ENCODE measurements around the gene IFNA5. TPM values are rescaled to one million over a fixed set of nuclear protein-coding genes. Genes with fewer than 3 reads are reported as not detected.

IFNA5 gene
- polyA plus RNA-seq, 3 donors: not detected

DNA sequence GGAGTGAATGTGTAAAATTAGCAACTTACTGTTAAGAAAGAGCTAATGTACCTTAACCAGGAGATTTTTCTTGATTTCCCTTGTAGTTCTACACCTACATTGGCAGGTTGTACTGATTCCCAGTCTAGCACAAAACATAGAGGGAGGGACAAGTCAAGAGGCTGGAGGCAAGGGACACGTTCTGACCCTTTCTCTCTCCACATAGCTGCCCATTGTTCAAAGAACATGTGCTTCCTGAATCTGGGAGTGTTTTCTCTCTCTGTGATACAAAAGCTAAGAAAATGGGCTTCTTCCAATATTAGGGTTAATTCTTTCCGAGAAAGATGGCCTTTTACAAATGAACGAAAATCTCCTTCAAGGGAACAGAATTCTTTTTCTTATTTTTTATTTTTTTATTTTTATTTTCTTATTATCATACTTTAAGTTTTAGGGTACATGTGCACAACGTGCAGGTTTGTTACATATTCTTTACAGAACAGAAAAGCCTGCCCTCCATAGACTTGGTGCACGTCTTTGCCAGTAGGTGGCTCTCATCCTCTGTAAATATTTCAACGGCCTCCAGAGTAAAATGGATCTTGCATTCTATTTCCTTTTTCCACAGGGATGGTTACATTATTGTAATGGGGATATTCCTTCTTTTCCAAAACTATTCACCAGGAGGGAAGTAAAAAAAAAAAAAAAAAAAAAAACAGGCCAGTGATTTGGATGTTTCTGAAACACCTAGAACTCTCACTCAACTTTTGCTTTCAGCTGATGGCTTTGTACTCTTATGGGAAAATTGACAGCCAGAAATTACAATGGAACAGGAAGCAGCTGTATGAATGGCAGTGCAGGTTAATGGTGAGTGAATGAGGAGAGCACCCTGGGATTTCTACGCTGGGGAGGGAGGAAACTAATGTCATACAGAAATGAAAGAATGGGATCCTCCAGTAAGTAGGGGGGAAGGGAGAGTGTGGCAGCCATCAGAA is 13.1 kb upstream of the IFNA5 start:
- Histone ChIP-seq H4K20me1 (ENCODE audit: insufficient read depth, low read length) (peaks cover 6% of the 10 kb centered on the region), H3K4me3 (replicated peaks in 1 of 3; ENCODE audit: low read depth in 2 of 3, low read length in 3 of 3) (no peak overlapping the region), H3K4me1 (ENCODE audit: control insufficient read depth in 1 of 2, insufficient read depth in 2 of 2, low read length in 2 of 2) (no peaks in the 10 kb centered on the region), H3K79me2 (ENCODE audit: insufficient read depth, low read length) (no peaks in the 10 kb centered on the region), H3K9me3 (replicated peaks in 1 of 2; ENCODE audit: control insufficient read depth in 1 of 2, insufficient read depth in 1 of 2, low read length in 2 of 2) (no peaks in the 10 kb centered on the region), H3K36me3 (replicated peaks in 1 of 2; ENCODE audit: control insufficient read depth in 1 of 2, insufficient read depth in 2 of 2, low read length in 2 of 2) (peaks cover 11 to 28% of the 10 kb centered on the region in 2 donors), H3K9ac (ENCODE audit: insufficient read depth, low read length, poor library complexity, severe bottlenecking) (no peak overlapping the region), H3K27me3 (ENCODE audit: control insufficient read depth in 2 of 2, insufficient read depth in 2 of 2, low read length in 2 of 2) (peaks cover 0 to 7% of the 10 kb centered on the region in 2 donors), H3K27ac (ENCODE audit: low read depth in 1 of 2, low read length in 2 of 2) (no peak overlapping the region), H2AFZ (ENCODE audit: insufficient read depth, low read depth, low read length, poor library complexity, severe bottlenecking) (no peak overlapping the region), H3K4me2 (replicated peaks; ENCODE audit: extremely low read depth, low read length, poor library complexity, severe bottlenecking) (no peak overlapping the region)
- DNase-seq: peak; percentile 8 to 36 (median 21)
- Mint-ChIP-seq H3K27me3 (ENCODE audit: low read depth in 3 of 3) (peaks cover 5 to 13% (median 6%) of the 10 kb centered on the region in 3 donors), H3K36me3 (peaks cover 22% of the 10 kb centered on the region in 2 donors), H3K9me3 (no peaks in the 10 kb centered on the region), H3K4me1 (peaks cover 8% of the 10 kb centered on the region), H3K4me3 (no peak overlapping the region), H3K27ac (no peak overlapping the region)
- WGBS (ENCODE audit: insufficient coverage): no CpG with 5 or more reads among the region's 7 CpGs
- intact Hi-C loops (cut with micrococcal nuclease): no loop called here
- TF ChIP-seq, protein P1, sequence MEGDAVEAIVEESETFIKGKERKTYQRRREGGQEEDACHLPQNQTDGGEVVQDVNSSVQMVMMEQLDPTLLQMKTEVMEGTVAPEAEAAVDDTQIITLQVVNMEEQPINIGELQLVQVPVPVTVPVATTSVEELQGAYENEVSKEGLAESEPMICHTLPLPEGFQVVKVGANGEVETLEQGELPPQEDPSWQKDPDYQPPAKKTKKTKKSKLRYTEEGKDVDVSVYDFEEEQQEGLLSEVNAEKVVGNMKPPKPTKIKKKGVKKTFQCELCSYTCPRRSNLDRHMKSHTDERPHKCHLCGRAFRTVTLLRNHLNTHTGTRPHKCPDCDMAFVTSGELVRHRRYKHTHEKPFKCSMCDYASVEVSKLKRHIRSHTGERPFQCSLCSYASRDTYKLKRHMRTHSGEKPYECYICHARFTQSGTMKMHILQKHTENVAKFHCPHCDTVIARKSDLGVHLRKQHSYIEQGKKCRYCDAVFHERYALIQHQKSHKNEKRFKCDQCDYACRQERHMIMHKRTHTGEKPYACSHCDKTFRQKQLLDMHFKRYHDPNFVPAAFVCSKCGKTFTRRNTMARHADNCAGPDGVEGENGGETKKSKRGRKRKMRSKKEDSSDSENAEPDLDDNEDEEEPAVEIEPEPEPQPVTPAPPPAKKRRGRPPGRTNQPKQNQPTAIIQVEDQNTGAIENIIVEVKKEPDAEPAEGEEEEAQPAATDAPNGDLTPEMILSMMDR (IDR thresholded peaks at IDR 0.05): peak; percentile 81

DNA sequence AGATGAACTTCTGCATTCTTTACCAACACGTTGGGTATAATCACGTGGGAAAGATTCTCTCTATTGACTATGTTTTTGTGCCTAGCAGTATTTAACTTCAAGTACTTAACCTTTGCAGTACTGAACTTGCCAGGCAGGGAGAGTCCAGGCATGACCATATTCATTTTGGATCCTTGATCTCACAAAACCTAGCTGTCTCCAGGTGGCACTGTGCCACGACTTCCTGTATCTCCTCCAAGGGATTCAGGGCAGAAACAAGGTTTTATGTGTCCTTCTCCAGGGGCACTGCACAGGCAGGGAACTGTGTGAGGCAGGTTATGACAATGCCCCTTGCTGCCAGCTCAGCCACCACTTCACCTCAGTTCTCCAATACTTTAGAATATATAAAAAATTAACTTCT is 11.7 kb upstream of the IFNA5 start:
- Histone ChIP-seq H3K79me2 (ENCODE audit: insufficient read depth, low read length) (no peaks in the 10 kb centered on the region), H2AFZ (ENCODE audit: insufficient read depth, low read depth, low read length, poor library complexity, severe bottlenecking) (no peak overlapping the region), H3K9ac (ENCODE audit: insufficient read depth, low read length, poor library complexity, severe bottlenecking) (no peak overlapping the region), H3K9me3 (replicated peaks in 1 of 2; ENCODE audit: control insufficient read depth in 1 of 2, insufficient read depth in 1 of 2, low read length in 2 of 2) (no peaks in the 10 kb centered on the region), H3K4me1 (ENCODE audit: control insufficient read depth in 1 of 2, insufficient read depth in 2 of 2, low read length in 2 of 2) (no peaks in the 10 kb centered on the region), H4K20me1 (ENCODE audit: insufficient read depth, low read length) (no peaks in the 10 kb centered on the region), H3K4me2 (replicated peaks; ENCODE audit: extremely low read depth, low read length, poor library complexity, severe bottlenecking) (no peak overlapping the region), H3K27ac (ENCODE audit: low read depth in 1 of 2, low read length in 2 of 2) (no peak overlapping the region), H3K4me3 (replicated peaks in 1 of 3; ENCODE audit: low read depth in 2 of 3, low read length in 3 of 3) (no peak overlapping the region), H3K27me3 (ENCODE audit: control insufficient read depth in 2 of 2, insufficient read depth in 2 of 2, low read length in 2 of 2) (peaks cover 0 to 7% of the 10 kb centered on the region in 2 donors), H3K36me3 (replicated peaks in 1 of 2; ENCODE audit: control insufficient read depth in 1 of 2, insufficient read depth in 2 of 2, low read length in 2 of 2) (peaks cover 0 to 14% of the 10 kb centered on the region in 2 donors)
- peaks cover 5 to 13% (median 6%) of the 10 kb centered on the region in 3 donors for H3K27me3 Mint-ChIP-seq (ENCODE audit: low read depth in 3 of 3)
- H3K9me3 Mint-ChIP-seq: no peaks in the 10 kb centered on the region
- no peak for DNase-seq
- TF ChIP-seq, protein P1 (IDR thresholded peaks at IDR 0.05): no peak
- peaks cover 5% of the 10 kb centered on the region for H3K4me1 Mint-ChIP-seq
- no peak overlapping the region for H3K27ac Mint-ChIP-seq
- peaks cover 8 to 13% of the 10 kb centered on the region in 2 donors for H3K36me3 Mint-ChIP-seq
- H3K4me3 Mint-ChIP-seq: no peak overlapping the region
- 57% methylated on average over 1 of the region's 3 CpGs for WGBS (ENCODE audit: insufficient coverage)
- intact Hi-C loops (cut with micrococcal nuclease): no loop called here

Measured in CD14-positive monocyte (primary cell).